ENCODE data around the gene ASB10.

DNA sequence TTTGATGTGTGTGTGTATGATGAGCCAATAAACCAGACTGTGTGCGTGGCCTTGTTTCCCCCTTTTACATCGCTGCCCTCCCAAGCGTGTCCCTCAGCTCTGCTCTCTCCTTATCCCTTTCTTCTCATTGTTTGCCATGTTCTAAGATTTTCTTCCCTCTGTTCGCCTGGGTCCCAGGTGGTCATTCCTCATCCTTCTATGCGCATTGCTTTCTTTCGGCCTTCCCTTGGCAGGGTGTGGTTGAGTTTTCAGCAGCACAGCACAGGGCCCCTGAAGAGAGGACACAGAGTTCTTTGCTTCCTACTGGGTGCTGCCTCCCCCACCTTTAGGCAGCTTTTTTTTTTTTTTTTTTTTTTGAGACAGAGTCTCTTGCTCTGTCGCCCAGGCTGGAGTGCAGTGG lies 42.7 kb downstream of the ASB10 start:
- no peak for TF ChIP-seq SP1 (IDR thresholded peaks at IDR 0.05; ENCODE audit: low read depth, low read length)
- no peak for TF ChIP-seq RAD21 (IDR thresholded peaks at IDR 0.05 in 1 of 2, conservative IDR thresholded peaks at IDR 0.05 in 1 of 2; ENCODE audit: low read depth in 2 of 2, low read length in 2 of 2)
